Panc1 (cell line): ENCODE data around the gene BTRC. TPM values are rescaled to one million over a fixed set of nuclear protein-coding genes. Genes with fewer than 3 reads are reported as not detected.

Experiments
- ATAC-seq: fragments of 200-7000 bp; cut with Tn5 transposase; 2 replicates; pipeline ENCODE4 v1.9.1; 2020; ENCODE audit warnings: mild to moderate bottlenecking, moderate library complexity
- BruUV-seq: library from RNA; stranded (reverse); fragments of 400-500 nt; replicated peaks from 2 replicates; lab custom pipeline; 2021; lab: Mats Ljungman, UMichigan
- CTCF ChIA-PET: fragments of 300-600 bp; sonication (Branson Sonifier 250); formaldehyde crosslinking; loops from one replicate; lab custom pipeline; 2022; ENCODE audit warnings: antibody characterized with exemption; lab: Charles Lee
- POLR2A ChIA-PET: fragments of 300-600 bp; sonication (Branson Sonifier 250); formaldehyde crosslinking; loops from one replicate; lab custom pipeline; 2022; ENCODE audit warnings: antibody characterized with exemption; lab: Charles Lee
- DNase-seq: peaks from one replicate; pipeline ENCODE4 v3.0.0-alpha.2; 2010; ENCODE audit warnings: low read depth, low spot score
- H3K27ac ChIP-seq: 2 replicates; pipeline ENCODE4 v1.5.1; 2011; ENCODE audit warnings: mild to moderate bottlenecking, low read length, inconsistent platforms
- H3K27me3 ChIP-seq: fragments of 200-500 bp; sonication (Bioruptor generic); 2 replicates; pipeline ENCODE4 v1.6.0; 2014; ENCODE audit warnings: low read length, inconsistent platforms; ENCODE audit not compliant: control insufficient read depth, insufficient read depth
- H3K36me3 ChIP-seq: fragments of 200-500 bp; sonication (Bioruptor generic); 2 replicates; pipeline ENCODE4 v1.5.1; 2014; ENCODE audit warnings: inconsistent platforms, mild to moderate bottlenecking, low read length, moderate library complexity; ENCODE audit not compliant: control insufficient read depth, insufficient read depth
- H3K4me1 ChIP-seq: 2 replicates; pipeline ENCODE4 v1.5.1; 2011; ENCODE audit warnings: inconsistent platforms, mild to moderate bottlenecking, low read length, moderate library complexity; ENCODE audit not compliant: control insufficient read depth, insufficient read depth
- H3K4me3 ChIP-seq, 2 experiments: 2 replicates each; pipeline ENCODE4 v1.5.1; 2011 to 2012; ENCODE audit warnings: low read depth in 2 of 2, low read length in 2 of 2, mild to moderate bottlenecking in 2 of 2, inconsistent platforms in 1 of 2, moderate library complexity in 1 of 2
- H3K9me3 ChIP-seq: fragments of 200-500 bp; sonication (Bioruptor generic); 2 replicates; pipeline ENCODE4 v1.5.1; 2014; ENCODE audit warnings: low read depth, mild to moderate bottlenecking, inconsistent platforms, low read length, moderate library complexity; ENCODE audit not compliant: control insufficient read depth, insufficient read depth
- POLR2AphosphoS5 ChIP-seq: IDR thresholded peaks from 2 replicates; pipeline ENCODE4 v1.6.1; 2012; ENCODE audit warnings: mild to moderate bottlenecking, low read depth, low read length, moderate library complexity
- SIN3A ChIP-seq: IDR thresholded peaks from 2 replicates; pipeline ENCODE4 v1.6.1; 2012; ENCODE audit warnings: low read depth, mild to moderate bottlenecking, low read length, moderate library complexity, borderline replicate concordance; ENCODE audit not compliant: insufficient read depth
- TCF7L2 ChIP-seq: IDR thresholded peaks from 2 replicates; pipeline ENCODE4 v1.6.1; 2011; ENCODE audit warnings: mild to moderate bottlenecking, low read depth, low read length, inconsistent platforms
- in situ Hi-C: cut with HindIII; loops from 2 replicates; pipeline ENCODE4 v1.10.0; 2016; ENCODE audit warnings: low sequenced_read_pairs, low pct_unique_long_range_greater_than_20kb
- intact Hi-C: fragments of 100-400 bp; cut with micrococcal nuclease; formaldehyde crosslinking; loops from one replicate; pipeline ENCODE4 v1.10.0; 2022; ENCODE audit not compliant: unreplicated experiment
- total RNA-seq: library from RNA; stranded (reverse); gene quantifications from one replicate; pipeline ENCODE4 v1.2.1, GENCODE V29; 2021; ENCODE audit not compliant: unreplicated experiment
- TF ChIP-seq, protein P1 (sequence below), 2 experiments: IDR thresholded peaks; 2 replicates each; pipeline ENCODE4 v1.6.1; 2011 to 2012; ENCODE audit warnings: low read depth in 2 of 2, control low read depth in 1 of 2, low read length in 1 of 2, mild to moderate bottlenecking in 1 of 2, moderate library complexity in 1 of 2; ENCODE audit not compliant: insufficient read depth in 1 of 2
- TF ChIP-seq, protein P2 (sequence below): fragments of 450-650 bp; IDR thresholded peaks from 2 replicates; pipeline ENCODE4 v1.5.1; 2017; ENCODE audit warnings: mild to moderate bottlenecking

Gene BTRC
- total RNA-seq, 1 experiment from 2014 or later, result 22.1 TPM

DNA sequence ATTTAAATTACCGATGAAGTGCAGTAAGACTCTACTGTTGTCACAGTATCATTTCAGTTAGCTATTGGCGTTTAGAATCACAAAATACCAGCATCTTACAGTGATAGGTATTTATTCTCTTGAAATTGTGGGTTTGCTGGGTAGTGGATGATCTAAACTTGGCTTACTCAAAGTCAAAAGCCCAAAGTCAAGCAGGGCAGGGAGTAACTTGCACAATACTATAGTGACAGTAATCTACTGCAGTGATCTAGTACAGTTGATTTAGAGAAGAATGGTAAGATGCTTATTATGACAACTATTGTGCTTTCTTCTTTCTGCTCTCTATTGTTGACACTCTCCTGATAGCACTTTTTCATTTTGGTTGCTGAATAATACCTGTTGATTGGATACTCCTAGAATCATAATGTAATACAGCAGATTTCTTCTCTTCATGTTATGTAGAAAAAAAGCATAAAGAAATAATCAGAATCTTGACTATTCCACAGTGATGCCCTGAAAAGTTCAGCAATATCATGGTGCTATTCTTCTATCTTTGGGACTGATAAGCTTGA lies 10.0 kb downstream of the BTRC start:
- no TSS peak for BruUV-seq
- no peaks in the 10 kb centered on the region for H3K27me3 ChIP-seq
- no peak overlapping the region for H3K4me3 ChIP-seq
- no peak overlapping the region for H3K27ac ChIP-seq
- H3K4me1 ChIP-seq, result 0 out of 2 replicates have a peak, but pooled peaks cover 6% of the 10 kb centered on the region
- intact Hi-C loops, result no loop called here
- DNase-seq (no peak), ATAC-seq (no peak)
- POLR2A ChIA-PET, result interaction anchor here (0.7 kb wide), 1 partner anchor 722 kb away, joined by 3 read pairs; no protein-coding TSS in a partner anchor
- no peaks in the 10 kb centered on the region for H3K9me3 ChIP-seq
- TF ChIP-seq, protein P1, sequence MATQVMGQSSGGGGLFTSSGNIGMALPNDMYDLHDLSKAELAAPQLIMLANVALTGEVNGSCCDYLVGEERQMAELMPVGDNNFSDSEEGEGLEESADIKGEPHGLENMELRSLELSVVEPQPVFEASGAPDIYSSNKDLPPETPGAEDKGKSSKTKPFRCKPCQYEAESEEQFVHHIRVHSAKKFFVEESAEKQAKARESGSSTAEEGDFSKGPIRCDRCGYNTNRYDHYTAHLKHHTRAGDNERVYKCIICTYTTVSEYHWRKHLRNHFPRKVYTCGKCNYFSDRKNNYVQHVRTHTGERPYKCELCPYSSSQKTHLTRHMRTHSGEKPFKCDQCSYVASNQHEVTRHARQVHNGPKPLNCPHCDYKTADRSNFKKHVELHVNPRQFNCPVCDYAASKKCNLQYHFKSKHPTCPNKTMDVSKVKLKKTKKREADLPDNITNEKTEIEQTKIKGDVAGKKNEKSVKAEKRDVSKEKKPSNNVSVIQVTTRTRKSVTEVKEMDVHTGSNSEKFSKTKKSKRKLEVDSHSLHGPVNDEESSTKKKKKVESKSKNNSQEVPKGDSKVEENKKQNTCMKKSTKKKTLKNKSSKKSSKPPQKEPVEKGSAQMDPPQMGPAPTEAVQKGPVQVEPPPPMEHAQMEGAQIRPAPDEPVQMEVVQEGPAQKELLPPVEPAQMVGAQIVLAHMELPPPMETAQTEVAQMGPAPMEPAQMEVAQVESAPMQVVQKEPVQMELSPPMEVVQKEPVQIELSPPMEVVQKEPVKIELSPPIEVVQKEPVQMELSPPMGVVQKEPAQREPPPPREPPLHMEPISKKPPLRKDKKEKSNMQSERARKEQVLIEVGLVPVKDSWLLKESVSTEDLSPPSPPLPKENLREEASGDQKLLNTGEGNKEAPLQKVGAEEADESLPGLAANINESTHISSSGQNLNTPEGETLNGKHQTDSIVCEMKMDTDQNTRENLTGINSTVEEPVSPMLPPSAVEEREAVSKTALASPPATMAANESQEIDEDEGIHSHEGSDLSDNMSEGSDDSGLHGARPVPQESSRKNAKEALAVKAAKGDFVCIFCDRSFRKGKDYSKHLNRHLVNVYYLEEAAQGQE (IDR thresholded peaks at IDR 0.05; ENCODE audit: insufficient read depth in 1 of 2, low read depth in 2 of 2, low read length in 1 of 2), result no peak
- no peak for TF ChIP-seq POLR2AphosphoS5
- no peak for TF ChIP-seq TCF7L2
- TF ChIP-seq SIN3A, result no peak
- TF ChIP-seq, protein P2, sequence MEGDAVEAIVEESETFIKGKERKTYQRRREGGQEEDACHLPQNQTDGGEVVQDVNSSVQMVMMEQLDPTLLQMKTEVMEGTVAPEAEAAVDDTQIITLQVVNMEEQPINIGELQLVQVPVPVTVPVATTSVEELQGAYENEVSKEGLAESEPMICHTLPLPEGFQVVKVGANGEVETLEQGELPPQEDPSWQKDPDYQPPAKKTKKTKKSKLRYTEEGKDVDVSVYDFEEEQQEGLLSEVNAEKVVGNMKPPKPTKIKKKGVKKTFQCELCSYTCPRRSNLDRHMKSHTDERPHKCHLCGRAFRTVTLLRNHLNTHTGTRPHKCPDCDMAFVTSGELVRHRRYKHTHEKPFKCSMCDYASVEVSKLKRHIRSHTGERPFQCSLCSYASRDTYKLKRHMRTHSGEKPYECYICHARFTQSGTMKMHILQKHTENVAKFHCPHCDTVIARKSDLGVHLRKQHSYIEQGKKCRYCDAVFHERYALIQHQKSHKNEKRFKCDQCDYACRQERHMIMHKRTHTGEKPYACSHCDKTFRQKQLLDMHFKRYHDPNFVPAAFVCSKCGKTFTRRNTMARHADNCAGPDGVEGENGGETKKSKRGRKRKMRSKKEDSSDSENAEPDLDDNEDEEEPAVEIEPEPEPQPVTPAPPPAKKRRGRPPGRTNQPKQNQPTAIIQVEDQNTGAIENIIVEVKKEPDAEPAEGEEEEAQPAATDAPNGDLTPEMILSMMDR, result no peak
- CTCF ChIA-PET, result no interaction called here
- in situ Hi-C loops, result no loop called here
- H3K36me3 ChIP-seq, result no peaks in the 10 kb centered on the region

DNA sequence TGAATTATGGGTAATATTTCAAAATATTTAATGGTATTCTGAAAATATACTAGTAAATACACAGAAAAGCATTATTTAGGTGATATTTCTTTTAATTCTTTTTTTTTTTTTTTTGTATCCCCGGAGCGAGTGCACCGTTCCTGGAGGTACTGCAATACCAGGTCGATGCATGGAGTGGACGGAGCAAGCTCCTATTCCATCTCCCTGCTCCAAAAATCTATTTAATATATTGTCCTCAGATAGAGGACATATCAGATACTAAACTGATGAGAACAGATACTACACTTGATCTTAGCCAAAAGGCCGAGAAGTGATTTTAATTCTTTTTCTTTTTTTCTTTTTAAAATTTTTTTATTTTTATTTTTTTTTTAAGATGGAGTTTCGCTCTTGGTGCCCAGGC lies 10.8 kb downstream of the BTRC start:
- intact Hi-C loops (no loop called here), in situ Hi-C loops (no loop called here)
- DNase-seq (no peak), ATAC-seq (no peak)
- CTCF ChIA-PET, result no interaction called here
- Histone ChIP-seq H3K4me3 (no peak overlapping the region), H3K36me3 (no peaks in the 10 kb centered on the region), H3K27me3 (no peaks in the 10 kb centered on the region), H3K27ac (no peak overlapping the region), H3K4me1 (0 out of 2 replicates have a peak, but pooled peaks cover 6% of the 10 kb centered on the region), H3K9me3 (no peaks in the 10 kb centered on the region)
- BruUV-seq, result no TSS peak
- no peak for TF ChIP-seq SIN3A
- no peak for TF ChIP-seq TCF7L2
- TF ChIP-seq, protein P1 (IDR thresholded peaks at IDR 0.05; ENCODE audit: insufficient read depth in 1 of 2, low read depth in 2 of 2, low read length in 1 of 2), result no peak
- TF ChIP-seq, protein P2, result no peak
- no peak for TF ChIP-seq POLR2AphosphoS5
- POLR2A ChIA-PET, result interaction anchor here (1.0 kb wide), 1 partner anchor 10 kb away, joined by 3 read pairs; no protein-coding TSS in a partner anchor
